HG02759 (cell line): ENCODE results near the gene TROAP.
"Not testable (repeated sequence)": the region's sequence is repeated elsewhere in the genome, so short reads cannot be mapped to it uniquely, and the experiment has no call there.

Source experiments
- ATAC-seq: cut with Tn5 transposase; IDR thresholded peaks from one replicate; pipeline ENCODE4 v1.9.1; 2021; ENCODE audit warnings: mild to moderate bottlenecking, moderate library complexity; ENCODE audit not compliant: unreplicated experiment

Gene TROAP

GRCh38 chr12:49366096-49366651, 43.1 kb downstream of the TROAP start:
- peak; percentile 18 for ATAC-seq

DNA sequence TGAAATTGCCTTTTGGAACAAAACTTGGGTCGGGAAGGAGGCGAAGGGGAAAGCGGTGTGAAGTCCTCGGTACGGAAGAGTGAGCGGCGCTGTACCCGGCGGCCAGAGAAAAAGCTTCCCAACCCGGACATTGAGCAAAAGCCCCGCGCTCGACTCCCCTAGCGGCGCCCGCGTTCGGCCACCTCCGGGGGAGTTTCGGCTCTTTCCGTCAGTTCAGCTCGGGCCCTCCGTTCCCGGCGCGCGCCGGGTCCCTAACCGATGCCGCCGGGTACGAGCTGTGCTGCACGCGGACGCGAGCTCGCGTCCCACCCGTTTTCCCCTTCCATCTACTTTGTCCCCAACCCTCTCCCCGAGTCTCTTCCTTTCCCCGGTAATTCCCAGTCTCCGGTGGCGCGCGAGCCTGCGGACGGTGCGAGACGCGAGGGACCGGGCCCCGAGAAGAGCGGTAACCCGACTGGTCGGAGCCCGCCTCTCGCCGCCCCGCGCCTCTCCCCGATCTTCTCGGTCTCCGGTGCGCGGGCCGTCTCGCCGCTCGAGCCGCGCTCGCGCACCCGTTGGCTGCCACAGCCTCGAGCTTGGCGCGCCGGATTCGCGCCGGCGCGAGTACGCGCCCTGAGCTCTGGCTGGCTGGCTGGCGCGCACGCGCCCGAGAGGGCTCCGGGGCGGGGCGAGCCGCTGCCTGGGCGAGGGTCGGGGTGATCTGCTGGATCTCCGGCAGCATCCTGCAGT, 43.8 kb downstream of the TROAP start:
- ATAC-seq = peak; percentile 78

DNA sequence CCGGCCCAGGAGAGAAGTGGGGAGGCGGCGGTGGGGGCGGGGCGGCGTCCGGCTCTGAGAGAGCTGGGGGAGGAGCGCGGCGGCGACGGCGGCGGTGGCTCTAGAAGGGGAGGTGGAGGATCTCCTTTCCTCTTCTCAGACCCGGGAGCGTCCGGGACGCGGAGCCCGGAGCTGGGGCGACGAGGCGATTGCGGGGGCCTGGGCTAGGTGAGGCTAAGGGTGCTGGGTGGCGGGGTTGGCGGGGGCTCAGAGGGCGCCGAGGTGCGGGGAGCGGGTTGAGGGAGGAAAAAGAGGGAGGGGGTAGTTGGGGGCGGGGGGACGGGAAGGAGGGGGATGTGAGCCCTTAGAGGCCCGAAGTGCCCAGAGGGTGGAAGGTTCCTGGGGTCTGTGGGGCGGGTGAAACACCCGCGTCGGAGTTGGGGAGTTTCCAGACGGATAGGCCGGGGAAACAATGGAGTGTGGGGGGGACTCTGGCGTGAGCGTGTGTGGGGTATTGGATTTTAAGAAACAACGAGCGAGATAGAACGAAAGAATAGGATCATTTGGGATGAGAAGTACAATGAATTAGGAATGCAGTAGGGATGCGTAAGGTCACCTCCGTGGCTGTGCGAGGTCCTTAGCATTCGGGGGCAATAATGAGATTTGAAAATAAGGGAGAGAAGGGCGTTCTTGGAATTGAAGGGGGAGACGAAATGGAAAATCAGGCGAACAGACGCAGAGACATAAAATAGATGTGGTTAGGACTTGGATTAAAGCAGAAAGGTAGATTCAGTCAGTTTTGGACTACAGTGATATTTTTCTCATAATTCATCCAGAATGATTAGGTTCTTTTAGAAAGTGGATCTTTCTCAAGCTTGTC, 44.6 kb downstream of the TROAP start, which contains the start of gene SPATS2:
TSS of gene SPATS2 (plus strand) at position 82 of the 859 bp plus-strand sequence. CDS start 93,551 bp downstream, outside the sequence.
- ATAC-seq = no peak

DNA sequence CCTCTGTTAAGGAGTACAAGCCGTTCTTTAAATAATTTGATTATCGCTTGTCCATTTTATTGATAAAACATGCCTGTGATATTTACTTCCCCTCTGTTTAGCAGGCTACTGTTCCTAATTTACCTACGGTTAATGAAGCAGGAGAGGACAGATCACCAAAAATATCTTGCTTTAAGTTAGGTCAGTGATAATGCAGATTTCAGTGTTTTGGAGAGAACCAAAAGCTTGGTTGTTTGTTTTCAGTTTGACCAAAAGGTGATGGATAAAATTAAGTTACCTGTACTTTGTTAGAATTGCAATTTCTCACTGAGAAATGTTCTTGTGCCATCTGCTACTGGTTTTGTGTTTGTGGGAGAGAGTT, 45.2 kb downstream of the TROAP start:
- no peak for ATAC-seq

DNA sequence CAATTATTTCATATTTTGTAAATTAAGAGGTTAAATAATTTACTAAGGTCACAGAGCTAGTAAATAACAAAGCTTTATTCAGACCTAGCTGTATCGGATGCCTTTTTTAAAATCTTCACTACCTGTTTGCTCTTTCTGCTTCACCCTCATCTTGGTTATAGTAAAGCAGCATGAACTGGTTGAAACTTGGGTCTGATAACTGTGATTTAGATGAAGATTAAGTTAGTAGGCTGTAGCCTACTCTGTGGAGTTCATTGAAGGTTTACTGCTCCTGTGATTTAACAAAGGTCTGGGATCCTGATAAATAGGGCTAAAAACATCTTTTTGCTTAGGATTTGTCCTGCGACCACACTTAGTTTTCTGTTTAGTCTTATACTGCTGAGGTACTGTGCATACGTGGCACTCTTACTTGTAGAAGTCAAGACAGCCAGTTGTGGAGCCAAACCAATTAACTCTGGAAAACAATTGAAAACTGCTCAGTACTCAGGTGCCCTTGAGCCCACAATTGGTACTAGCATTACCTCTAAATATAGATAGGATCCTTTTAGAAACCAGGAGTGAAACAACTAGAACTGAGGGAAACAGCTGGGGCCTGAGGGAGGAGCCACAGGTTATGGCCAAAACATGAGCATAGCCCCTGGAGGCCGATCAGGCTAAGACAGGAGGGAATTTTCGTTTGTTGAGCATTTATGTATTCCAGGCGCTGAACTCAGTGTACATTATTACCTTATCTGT, 46.5 kb downstream of the TROAP start:
- peak; percentile 35 for ATAC-seq

GRCh38 chr12:49370539-49370938, 47.5 kb downstream of the TROAP start:
- ATAC-seq = no peak

GRCh38 chr12:49375406-49375805, 52.4 kb downstream of the TROAP start:
- peak; percentile 49 for ATAC-seq

DNA sequence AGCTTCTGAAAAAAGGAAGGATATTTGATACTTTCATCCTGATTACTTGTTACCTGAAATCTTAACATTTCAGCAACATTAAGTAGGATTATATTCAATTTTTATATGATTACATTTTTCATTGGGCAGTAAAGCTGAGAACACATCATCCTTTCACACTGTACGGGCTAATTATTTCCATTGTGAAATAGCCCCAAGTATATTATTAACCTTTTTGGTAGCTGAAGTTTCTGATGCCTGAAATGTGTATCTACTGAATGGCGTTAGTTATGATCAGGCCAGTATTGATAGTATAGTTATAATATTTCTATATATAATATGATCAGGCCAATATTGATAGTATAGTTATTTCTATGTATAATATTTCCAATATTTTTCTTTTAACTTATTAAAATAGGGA, 54.3 kb downstream of the TROAP start:
- no peak for ATAC-seq

- ATAC-seq = not testable (repeated sequence)
Observed at GRCh38 chr12:49380184-49380583, 57.1 kb downstream of the TROAP start.
